OCI-LY3 (cell line): ENCODE results near the gene TPSG1.

Experiments used
- CTCF ChIP-seq: fragments of 200-600, 300-600 bp; sonication (generic); IDR thresholded peaks from 2 replicates; pipeline ENCODE4 v1.5.1; 2014; ENCODE audit warnings: antibody characterized with exemption, low read length, low read depth
- EZH2phosphoT487 ChIP-seq: fragments of 200-600 bp; shearing (Covaris generic); IDR thresholded peaks from 2 replicates; pipeline ENCODE4 v1.6.1; 2018; ENCODE audit warnings: antibody characterized with exemption, mixed run types, low read depth

GRCh38 chr16:1237990-1238389, 12.9 kb upstream of the TPSG1 start:
- TF ChIP-seq CTCF (no peak), EZH2phosphoT487 (no peak)
